Endothelial cell (in vitro differentiated cells): ENCODE data around the gene RHBG. TPM values are rescaled to one million over a fixed set of nuclear protein-coding genes. Genes with fewer than 3 reads are reported as not detected.

Source experiments
- DNase-seq: peaks from one replicate; pipeline ENCODE4 v3.0.0; 2021; ENCODE audit warnings: low spot score
- H3K27ac Mint-ChIP-seq: one replicate; pipeline ENCODE4 v1.8.0; 2021; ENCODE audit warnings: mixed read lengths, inconsistent platforms; ENCODE audit not compliant: unreplicated experiment
- H3K27me3 Mint-ChIP-seq: one replicate; pipeline ENCODE4 v1.8.0; 2021; ENCODE audit warnings: mild to moderate bottlenecking, moderate library complexity, mixed read lengths, inconsistent platforms; ENCODE audit not compliant: unreplicated experiment
- H3K36me3 Mint-ChIP-seq: one replicate; pipeline ENCODE4 v1.8.0; 2021; ENCODE audit warnings: mild to moderate bottlenecking, low read depth, mixed read lengths, inconsistent platforms; ENCODE audit not compliant: unreplicated experiment
- H3K4me1 Mint-ChIP-seq: one replicate; pipeline ENCODE4 v1.8.0; 2021; ENCODE audit warnings: mild to moderate bottlenecking, mixed read lengths, inconsistent platforms; ENCODE audit not compliant: unreplicated experiment
- H3K4me3 Mint-ChIP-seq: one replicate; pipeline ENCODE4 v1.8.0; 2021; ENCODE audit warnings: mild to moderate bottlenecking, mixed read lengths, inconsistent platforms; ENCODE audit not compliant: unreplicated experiment
- H3K9me3 Mint-ChIP-seq: one replicate; pipeline ENCODE4 v1.8.0; 2021; ENCODE audit warnings: mixed read lengths, inconsistent platforms; ENCODE audit not compliant: unreplicated experiment
- CTCF ChIP-seq: fragments of 200-600 bp; sonication (generic); IDR thresholded peaks from one replicate; pipeline ENCODE4 v1.5.0; 2021; ENCODE audit warnings: antibody characterized with exemption; ENCODE audit not compliant: unreplicated experiment
- total RNA-seq: library from RNA; stranded (reverse); fragmentation: NEBNext Ultra II Directional; extraction: Animal tissue kit (Norgen Biotek cat#: 25700); gene quantifications from one replicate; pipeline ENCODE4 v1.2.1, GENCODE V29; 2021; ENCODE audit not compliant: unreplicated experiment

RHBG gene
- total RNA-seq, 1 donor from 2014 or later, result not detected

GRCh38 chr1:156430303-156430702 lies 61.3 kb downstream of the RHBG start:
- Mint-ChIP-seq H3K27me3 (peaks cover 30% of the 10 kb centered on the region), H3K9me3 (no peaks in the 10 kb centered on the region), H3K36me3 (peaks cover 11% of the 10 kb centered on the region), H3K4me3 (no peak overlapping the region), H3K4me1 (peaks cover 61% of the 10 kb centered on the region), H3K27ac (no peak overlapping the region)
- TF ChIP-seq CTCF, result no peak
- DNase-seq, result no peak

- peaks cover 30% of the 10 kb centered on the region for H3K27me3 Mint-ChIP-seq
- no peak overlapping the region for H3K27ac Mint-ChIP-seq
- H3K4me1 Mint-ChIP-seq, result peaks cover 63% of the 10 kb centered on the region
- H3K36me3 Mint-ChIP-seq, result peaks cover 11% of the 10 kb centered on the region
- H3K4me3 Mint-ChIP-seq, result no peak overlapping the region
- no peak for TF ChIP-seq CTCF
- no peaks in the 10 kb centered on the region for H3K9me3 Mint-ChIP-seq
- DNase-seq, result no peak
These were observed 61.9 kb downstream of the RHBG start for GRCh38 chr1:156430866-156431265.

- no peak for DNase-seq
- Mint-ChIP-seq H3K9me3 (no peaks in the 10 kb centered on the region), H3K36me3 (peaks cover 11% of the 10 kb centered on the region), H3K27ac (no peak overlapping the region), H3K27me3 (peaks cover 26% of the 10 kb centered on the region), H3K4me1 (peaks cover 58% of the 10 kb centered on the region), H3K4me3 (no peak overlapping the region)
- TF ChIP-seq CTCF, result no peak
These were observed 62.4 kb downstream of the RHBG start for GRCh38 chr1:156431366-156431765.

- Mint-ChIP-seq H3K4me1 (peaks cover 57% of the 10 kb centered on the region), H3K9me3 (no peaks in the 10 kb centered on the region), H3K4me3 (no peak overlapping the region), H3K27me3 (peaks cover 26% of the 10 kb centered on the region), H3K27ac (no peak overlapping the region), H3K36me3 (peaks cover 10% of the 10 kb centered on the region)
- no peak for TF ChIP-seq CTCF
- DNase-seq, result no peak
These were observed 63.0 kb downstream of the RHBG start for GRCh38 chr1:156431769-156432668.

- no peak for TF ChIP-seq CTCF
- Mint-ChIP-seq H3K4me3 (no peak overlapping the region), H3K27me3 (peaks cover 28% of the 10 kb centered on the region), H3K9me3 (no peaks in the 10 kb centered on the region), H3K36me3 (peaks cover 4% of the 10 kb centered on the region), H3K27ac (no peak overlapping the region), H3K4me1 (peaks cover 57% of the 10 kb centered on the region)
- no peak for DNase-seq
These were observed 63.6 kb downstream of the RHBG start for GRCh38 chr1:156432669-156433018.
